GM21717 (cell line): ENCODE data around the gene ACVR1.
"Not testable (repeated sequence)": the region's sequence is repeated elsewhere in the genome, so short reads cannot be mapped to it uniquely, and the experiment has no call there.

Source experiments
- ATAC-seq: cut with Tn5 transposase; IDR thresholded peaks from one replicate; pipeline ENCODE4 v1.9.1; 2021; ENCODE audit warnings: mild to moderate bottlenecking, moderate library complexity; ENCODE audit not compliant: unreplicated experiment

Gene ACVR1

DNA sequence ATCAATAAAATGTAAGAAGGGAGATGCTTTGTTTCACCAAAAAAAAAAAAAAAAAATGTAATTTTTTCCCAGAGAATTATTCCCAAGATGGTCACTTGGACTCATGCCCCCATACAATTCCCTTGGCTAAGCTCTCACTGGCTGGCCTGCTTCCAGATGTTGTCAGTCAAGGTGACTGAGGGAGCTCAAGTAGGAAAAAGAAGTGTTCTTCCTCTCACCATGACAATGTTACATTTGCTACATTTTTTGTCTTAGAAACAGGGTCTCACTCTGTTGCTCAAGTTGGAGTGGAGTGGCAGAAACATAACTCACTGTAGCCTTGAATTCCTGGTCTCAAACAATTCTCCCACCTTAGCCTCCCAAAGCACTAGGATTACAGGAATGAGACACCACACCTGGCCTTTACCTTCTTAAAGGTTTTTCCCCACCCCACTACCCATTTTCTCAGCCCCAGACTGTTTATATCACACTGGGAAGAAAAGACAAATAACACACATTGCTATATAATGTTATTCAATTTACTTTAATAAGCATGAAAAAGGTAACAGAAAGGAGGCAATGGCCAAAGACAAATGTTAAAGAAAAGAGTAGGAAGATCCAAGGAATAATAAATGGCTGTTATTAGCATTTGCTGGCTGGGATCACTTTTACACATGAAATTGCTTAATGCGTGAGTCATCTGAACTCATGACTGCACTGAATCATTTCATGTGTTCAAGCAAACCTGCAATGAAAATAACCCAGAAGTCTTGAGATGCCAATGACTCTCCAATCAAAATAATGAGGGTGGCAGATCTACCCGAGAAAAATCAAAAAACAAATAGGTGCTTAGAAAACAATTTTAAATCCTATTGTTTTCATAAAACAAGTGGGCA is 45.2 kb downstream of the ACVR1 start:
- no peak for ATAC-seq

DNA sequence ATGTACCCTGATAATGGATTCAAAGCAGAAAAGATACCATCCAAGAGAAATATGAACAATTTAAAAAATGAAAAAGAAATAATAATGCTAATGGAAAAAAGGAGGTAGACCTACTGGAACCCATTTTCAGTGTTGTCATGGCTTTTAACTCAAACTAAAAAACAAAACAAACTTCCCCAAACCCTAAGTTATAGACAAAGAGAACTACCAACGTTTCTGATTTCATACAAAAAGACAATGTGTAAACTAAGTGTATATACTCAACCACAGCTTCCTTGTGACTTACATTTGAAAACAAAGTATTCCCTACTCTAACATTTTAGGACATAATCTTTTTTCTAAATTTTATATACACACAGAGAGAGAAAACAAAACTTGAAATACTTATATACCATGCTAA is 45.9 kb downstream of the ACVR1 start:
- no peak for ATAC-seq

DNA sequence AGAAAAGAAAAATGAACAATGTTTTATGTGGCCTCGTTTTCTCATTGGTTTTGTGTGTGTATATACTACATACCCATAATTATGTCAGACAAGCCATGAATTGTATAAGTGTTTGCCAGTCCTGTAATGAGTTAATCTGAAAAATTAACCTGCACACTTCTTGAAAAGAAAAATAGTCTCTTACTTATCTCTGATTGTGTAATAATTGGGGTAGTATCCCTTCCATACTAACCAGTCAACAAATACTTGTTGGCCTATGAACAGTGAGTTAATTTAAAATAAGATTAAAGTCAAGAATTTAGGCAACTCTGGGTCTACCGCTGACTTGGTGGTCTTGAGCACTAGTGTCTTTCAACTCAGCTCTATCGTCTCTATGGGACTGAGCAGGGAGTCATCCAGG is 48.8 kb downstream of the ACVR1 start:
- no peak for ATAC-seq

DNA sequence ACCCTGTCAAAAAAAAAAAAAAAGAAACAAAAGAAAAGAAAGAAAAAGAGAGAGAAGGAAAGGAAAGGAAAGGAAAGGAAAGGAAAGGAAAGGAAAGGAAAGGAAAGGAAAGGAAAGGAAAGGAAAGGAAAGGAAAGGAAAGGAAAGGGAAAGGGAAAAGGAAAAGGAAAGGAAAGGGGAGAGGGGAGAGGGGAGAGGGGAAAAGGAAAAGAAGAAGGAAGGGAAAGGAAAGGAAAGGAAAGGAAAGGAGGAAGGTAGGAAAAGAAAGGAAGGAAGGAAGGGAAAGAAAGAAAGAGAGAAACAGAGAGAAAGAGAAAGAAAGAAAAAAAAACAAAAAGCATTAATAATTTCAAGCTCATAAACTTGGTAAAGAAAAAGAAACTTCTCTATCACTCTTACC is 49.5 kb downstream of the ACVR1 start:
- not testable (repeated sequence) for ATAC-seq

DNA sequence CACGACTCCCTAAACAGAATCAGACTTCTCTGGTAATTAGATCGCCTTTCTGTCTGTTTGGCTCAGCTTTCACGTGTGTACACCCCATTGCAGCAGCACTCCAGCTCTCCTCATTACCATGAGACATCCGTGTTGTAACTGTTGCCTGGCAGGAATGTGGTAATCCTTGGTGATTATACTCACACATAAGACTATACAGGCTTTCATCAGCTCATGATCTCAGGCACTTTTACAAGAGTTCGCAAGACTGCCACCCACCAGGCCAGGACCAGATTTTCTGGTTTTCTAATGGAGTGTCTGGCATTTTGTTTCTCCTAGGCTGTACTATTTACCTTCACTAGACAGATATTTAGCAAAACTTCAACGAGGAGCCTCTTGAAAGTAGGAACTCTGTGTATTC is 50.2 kb downstream of the ACVR1 start:
- no peak for ATAC-seq

DNA sequence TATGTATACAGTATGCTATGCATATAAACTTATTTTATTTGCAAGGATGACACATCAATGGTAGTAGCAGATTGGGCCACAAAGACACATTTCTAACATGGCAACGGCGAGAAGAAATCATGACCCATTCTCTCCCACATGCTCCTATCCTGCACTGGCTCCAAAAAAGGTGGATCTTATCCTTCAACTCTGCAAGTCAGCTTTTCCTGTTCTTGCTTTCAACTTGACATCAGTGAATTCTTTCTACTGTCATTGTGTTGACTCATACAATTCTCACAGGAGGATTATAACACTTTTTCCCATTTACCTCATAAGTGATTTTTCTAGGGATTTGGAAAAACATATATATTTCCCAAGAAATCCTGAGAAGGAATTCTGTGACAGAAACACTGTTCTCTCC is 53.1 kb downstream of the ACVR1 start:
- no peak for ATAC-seq

DNA sequence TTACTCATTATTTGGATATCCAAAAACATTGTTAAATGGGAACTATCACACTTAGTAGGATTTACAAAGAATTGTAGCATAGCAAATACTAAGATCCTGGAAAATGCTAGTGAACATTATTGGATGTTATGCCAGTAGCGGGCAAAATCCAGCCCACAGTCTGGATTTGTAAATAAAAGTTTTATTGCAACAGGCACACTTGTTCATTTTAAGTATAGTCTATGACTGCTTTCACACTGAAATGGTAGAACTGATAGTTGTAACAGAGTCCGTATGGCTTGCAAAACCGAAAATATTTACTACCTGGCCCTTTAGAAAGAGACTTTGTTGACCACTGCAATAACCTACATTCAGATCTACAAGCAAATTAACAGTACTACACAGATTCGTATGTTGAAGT is 53.6 kb downstream of the ACVR1 start:
- no peak for ATAC-seq

DNA sequence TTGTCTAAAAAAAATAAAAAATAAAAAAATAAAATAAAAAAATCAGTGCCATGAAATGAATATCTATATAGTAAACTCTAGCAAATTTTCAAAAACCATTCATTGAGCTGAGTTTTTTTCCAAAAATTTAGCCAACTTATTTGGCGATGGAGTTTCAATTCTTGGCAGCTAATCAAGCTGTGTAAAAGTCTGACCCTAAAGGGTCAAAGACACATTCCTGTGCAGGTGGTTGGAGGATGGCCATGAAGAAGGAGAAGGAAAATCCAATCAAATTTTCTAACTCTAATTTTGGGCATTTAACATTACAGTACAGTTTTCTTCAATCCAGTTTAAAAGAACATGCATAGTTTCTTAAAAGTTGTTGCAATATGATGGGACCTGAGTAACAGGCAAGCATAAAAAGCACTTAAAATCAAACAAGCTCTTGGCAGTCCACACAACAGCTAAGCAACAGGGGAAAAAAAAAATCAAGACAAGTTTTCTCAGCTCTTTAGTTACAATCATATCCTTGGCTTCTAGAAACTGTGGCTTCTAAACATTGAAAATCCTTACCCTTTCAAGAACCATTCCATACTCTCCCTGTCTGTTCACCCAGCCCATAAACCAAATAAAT is 54.5 kb downstream of the ACVR1 start:
- no peak for ATAC-seq

DNA sequence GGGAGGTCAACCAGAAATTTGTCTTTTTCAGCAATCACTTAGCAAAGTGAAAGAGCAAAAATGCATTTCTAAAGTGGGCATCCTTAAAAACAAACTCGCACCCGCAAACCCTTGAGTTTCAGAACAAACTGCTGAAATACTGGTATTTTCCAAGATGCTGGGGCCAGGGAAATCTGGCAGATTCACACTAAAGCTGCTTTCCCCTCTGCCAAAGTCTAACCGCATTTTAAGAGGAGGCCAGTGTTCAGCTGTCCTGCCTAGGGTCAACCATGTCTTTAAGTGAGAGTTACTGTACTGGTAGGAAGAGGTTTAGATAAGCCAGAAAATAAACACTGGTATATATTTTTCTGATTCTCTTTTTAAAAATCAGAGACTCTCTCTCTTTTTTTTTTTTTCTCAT is 55.9 kb downstream of the ACVR1 start:
- ATAC-seq: no peak

DNA sequence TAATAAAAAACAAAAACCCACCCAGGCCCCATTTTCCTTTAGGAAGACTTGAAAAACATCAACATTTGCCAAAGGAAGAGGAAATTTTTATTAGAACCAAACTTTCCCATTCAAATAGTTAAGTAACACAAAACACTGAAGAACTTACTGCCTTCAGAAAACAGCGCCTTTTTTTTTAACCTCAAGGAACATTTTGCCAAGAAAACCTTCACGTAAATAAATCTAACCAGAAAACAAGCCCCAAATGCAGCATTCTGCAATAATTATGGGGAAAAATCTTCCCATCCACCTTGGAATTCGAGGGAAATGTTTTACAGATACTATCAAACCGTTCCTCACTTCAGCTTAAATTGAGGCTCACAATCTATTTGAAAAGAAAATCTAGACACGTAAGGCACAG is 56.4 kb downstream of the ACVR1 start:
- no peak for ATAC-seq

DNA sequence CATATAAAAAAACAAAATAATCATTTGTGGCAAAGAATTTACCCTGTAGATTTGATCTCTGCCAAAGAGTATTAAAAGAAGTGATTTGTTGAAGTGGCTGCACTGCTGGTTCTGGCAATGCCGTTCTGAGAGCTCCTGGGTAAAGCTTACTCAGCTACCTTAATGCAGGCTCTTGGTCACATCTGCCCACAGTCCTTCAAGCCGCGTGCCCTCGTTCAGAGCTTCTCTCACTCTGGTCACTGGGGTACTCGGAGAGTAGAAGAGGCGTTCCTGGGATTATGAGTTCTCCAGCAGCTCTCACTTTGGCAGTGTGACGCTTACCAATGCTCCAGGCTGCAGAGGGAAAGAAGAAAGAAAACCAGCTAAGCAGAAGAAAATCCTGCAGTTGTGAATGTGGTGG is 57.9 kb downstream of the ACVR1 start:
- ATAC-seq: no peak

DNA sequence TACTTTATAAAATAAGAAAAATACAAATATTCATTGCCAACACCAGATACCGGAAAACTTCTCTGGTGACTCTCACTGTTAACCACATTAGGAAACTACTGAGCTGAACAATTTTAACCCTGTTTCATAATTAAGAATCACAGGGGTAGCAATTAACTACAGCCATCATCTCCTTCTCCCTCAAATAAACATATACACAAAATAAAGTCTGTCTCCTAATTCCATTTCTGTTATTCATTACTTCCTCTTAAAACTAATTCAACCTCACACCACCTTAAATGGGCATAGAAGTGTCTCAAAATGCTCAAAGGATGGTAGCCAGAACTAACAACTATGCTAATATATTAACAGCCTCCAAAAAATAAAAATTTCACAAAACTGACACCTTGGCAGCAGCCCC is 60.7 kb downstream of the ACVR1 start:
- no peak for ATAC-seq

DNA sequence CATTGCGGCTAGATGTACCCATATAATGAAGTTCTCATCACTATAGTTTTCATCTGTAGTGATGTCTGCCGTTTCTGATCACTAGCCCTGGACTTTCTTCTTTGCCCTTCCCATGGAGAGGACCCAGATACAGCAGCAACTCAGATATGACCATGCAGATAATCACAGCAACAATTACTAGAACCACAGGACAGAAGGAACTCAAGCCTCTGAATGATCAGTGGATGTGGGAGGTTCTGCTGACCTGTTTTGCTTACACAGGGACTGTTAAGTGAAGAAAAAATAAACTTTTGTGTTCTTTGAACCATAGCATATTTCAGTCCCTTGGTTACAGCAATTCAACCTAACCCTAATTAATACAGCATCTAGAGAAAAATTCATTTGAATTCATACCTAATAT is 62.7 kb downstream of the ACVR1 start:
- no peak for ATAC-seq

DNA sequence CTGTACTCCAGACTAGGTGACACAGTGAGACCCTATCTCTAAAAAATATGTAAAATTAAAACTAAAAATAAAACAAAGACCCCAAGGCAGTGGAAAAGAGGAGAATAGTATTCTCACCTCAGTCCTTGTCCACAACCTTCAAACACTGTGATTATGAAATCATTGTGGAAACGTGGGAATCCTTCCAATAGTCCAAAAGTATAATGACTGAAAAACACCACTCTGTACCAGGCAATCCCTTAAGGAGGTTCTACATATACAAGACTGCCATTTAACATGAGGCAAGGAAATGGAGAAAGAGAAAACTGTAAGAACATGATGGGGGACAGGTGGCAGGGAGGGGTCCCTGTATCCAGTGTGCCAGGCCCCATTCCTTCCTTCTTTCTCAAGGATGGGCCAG is 66.1 kb downstream of the ACVR1 start:
- no peak for ATAC-seq

DNA sequence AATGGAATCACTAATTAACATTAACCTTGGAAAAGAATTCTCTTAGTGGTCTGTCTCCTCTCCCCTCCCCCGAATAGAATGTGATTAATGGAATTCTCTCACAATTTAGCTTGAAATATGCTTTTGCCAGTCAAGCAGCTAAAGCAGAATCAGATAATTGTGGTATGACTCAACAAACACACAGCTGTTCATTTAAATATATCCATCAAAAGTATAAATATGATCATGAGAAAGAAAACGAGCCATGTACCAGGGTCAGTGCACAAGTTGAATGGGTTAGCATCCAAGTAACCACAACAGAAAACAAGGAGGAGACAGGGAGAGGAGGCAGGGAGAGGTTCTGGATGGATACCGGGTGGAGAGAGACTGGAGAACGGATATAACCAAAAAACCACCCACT is 66.9 kb downstream of the ACVR1 start:
- ATAC-seq: no peak

DNA sequence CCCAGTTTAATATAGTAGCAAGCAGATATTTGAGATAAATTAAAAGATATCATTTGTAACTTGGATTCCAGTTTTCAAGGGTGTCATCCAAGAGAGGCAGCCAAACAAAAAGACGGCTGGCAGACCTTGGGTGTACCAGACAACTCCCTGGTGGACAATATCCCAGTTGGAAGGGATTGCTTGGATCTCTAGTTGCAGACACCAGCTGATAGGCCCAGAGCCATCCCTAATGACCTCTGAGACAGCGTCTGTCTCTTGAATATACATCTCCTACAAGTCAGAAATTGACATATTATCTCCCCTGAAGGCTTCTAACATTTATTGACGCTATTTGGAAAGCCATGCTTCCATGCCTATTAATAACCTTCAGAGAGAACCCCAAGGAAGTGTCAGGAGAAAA is 67.7 kb downstream of the ACVR1 start:
- no peak for ATAC-seq

DNA sequence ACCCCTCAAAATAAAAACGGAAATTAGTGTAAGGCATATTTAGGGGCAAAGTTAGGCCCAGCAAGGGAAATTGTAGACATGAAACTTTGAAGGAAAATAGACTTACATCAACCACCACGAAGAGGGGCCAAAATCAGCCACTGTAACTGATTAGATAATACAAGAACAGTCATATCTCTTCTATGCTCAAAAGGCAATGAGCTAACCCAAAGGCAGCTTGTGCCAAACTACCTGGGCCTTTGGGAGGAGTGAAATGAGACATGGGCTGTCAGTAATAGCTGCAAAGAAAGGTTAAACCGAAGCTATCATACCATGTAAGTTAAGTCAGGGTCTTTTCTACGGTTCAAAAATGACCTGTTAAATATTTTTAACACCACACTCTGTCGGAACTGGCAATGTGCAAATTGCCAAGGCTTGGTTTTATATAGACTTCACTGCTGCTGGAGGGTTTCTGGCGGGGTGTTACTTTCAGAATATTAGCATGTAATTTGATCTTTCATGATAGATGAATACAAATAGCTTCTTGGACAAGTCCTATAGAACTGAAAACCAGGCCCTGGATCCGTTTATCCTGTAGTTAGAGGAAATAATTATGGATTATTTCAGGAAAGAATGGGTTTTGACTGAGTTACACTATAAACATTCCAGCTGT is 69.6 kb downstream of the ACVR1 start:
- no peak for ATAC-seq

DNA sequence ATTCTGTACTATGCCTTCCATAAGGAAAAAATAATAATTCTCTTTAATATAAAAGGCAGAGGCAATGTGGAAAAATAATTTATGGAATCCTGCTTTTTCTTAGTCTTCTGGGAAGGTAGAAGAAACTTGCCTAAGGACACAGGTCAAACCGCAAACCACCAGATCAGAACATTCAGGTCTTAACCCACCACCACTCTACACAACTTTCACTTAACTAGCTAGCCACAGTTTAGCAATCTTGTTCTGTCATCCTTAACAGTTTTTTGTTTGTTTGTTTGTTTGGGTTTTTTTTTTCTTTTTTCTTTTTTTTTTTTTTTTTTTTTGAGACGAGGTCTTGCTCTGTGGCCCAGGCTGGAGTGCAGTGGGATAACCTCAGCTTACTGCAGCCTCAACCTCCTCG is 70.6 kb downstream of the ACVR1 start:
- no peak for ATAC-seq

DNA sequence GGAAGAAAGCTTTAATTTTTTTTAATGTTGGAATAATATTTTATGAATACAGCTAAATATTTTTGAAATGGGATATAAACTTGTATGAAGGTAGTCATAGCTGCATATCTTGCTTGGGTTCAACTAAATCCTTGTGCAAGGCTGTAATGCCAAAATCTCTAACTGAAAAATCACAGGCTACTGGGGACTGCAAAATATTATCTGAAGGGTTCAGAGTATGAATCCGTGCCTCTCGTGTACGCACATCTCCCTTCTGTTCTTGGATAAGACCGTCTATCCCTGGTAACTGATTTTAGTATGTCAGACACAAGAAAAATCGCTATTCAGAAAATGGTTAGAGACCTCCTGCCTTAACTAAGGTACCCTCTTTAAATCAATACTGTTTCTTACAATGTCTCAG is 71.8 kb downstream of the ACVR1 start:
- no peak for ATAC-seq

DNA sequence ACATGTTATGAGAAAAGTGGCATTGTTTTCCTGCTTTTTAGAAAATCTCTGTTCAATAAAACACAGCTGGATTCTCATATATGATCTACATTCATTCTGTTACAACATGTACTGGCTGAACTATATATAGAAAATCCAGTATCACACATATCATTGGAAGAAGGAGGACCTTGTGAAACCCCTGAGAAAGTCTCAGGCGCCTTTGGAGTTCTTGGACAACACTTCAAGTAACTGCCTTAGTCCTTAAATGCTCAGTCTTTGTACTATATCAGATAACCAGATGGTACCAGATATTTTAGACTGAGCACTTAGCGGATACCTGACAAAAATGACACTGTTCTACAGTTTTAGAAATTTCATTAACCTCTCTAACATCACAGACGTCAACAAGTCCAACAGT is 72.2 kb downstream of the ACVR1 start:
- ATAC-seq: no peak

DNA sequence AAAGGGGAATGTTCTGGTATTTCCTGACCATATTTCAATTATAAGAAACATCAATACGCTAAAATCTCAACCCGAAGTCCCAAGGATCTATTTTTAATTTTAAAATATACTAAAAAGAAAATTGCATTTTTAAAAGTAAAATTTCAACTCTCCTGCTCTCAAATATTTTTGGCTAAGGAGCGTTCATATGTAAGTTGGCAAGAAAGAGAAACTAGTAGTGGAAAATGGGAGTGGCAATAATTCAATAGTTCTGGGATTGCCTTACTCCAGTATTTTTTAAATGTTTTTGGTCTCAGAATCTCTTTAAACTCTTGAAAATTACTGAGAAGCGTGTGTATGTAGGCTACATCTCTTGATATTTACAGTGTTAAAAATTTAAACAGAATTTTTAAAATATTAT is 72.7 kb downstream of the ACVR1 start:
- ATAC-seq: no peak

DNA sequence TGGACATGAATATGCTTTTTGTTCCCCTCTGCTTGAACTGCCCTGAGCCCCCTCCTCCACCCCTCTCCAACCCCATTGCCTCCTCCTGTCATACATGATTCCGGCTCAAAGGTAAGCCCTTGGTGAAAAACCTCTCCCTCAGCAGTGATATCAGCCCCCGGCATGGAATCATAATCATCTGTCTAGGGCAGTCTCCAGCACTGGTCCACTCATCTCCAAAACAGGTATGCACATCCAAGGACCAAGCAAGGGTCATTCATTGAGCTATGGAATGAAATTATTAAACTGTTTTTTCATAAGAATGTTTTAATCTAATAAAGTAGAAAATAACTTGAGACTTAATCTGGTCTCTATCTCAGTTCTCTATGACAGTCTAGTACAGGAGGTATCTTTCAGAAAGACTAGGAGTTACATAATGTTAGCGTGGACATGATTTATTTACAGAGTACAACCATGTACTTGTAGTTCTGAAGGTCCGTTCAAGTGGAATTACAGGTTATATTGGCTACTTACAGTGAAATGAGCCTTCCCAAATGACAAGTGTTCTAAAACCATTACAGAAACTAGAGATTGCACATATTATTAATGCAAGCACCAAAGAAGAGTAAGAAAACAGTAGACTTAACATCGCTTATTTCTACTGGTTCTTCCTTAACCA is 75.2 kb downstream of the ACVR1 start:
- no peak for ATAC-seq
